ENCODE data around the gene DNASE1. TPM values are rescaled to one million over a fixed set of nuclear protein-coding genes. Genes with fewer than 3 reads are reported as not detected.

Gene DNASE1
- total RNA-seq, 1 donor from 2014 or later: 49.3 TPM

GRCh38 chr16:3695610-3696369 is 41.3 kb downstream of the DNASE1 start:
- Mint-ChIP-seq H3K4me1 (ENCODE audit: low read depth) (peaks cover 32% of the 10 kb centered on the region), H3K9me3 (ENCODE audit: low read depth) (no peaks in the 10 kb centered on the region), H3K27me3 (no peaks in the 10 kb centered on the region), H3K36me3 (ENCODE audit: insufficient read depth) (peaks cover 9% of the 10 kb centered on the region), H3K27ac (peak overlapping the region; percentile 99), H3K4me3 (ENCODE audit: low read depth) (peak overlapping the region; percentile 58)
- TF ChIP-seq CTCF (IDR thresholded peaks at IDR 0.05; ENCODE audit: unreplicated experiment): no peak
- DNase-seq (ENCODE audit: low spot score, unreplicated experiment): peak; percentile 56

GRCh38 chr16:3696425-3697218 is 42.1 kb downstream of the DNASE1 start:
- TF ChIP-seq CTCF (IDR thresholded peaks at IDR 0.05; ENCODE audit: unreplicated experiment): no peak
- H3K27ac Mint-ChIP-seq: peak overlapping the region; percentile 99
- no peaks in the 10 kb centered on the region for H3K27me3 Mint-ChIP-seq
- peaks cover 9% of the 10 kb centered on the region for H3K36me3 Mint-ChIP-seq (ENCODE audit: insufficient read depth)
- H3K4me3 Mint-ChIP-seq (ENCODE audit: low read depth): peak overlapping the region; percentile 58
- no peak for DNase-seq (ENCODE audit: low spot score, unreplicated experiment)
- H3K9me3 Mint-ChIP-seq (ENCODE audit: low read depth): no peaks in the 10 kb centered on the region
- peaks cover 34% of the 10 kb centered on the region for H3K4me1 Mint-ChIP-seq (ENCODE audit: low read depth)

DNA sequence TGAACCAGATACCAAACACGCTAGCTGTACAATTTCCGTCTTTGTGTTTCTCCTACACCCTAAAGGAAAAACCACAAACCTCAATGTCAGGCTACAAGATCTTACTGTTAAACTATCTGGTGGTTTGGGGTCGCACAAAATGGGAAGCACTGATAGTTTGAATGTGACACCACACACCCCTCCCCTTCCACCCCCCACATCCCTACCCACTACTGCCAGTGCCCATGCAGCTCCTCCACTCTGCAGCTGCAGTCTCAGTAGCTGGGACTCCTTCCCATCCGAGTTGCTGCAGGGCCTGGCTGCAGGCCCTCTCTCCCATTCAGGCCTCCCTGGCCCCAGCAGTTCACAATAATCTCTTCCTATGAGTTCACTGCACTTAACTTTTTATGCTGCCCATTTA is 44.5 kb downstream of the DNASE1 start:
- peak overlapping the region; percentile 45 for H3K27ac Mint-ChIP-seq
- no peaks in the 10 kb centered on the region for H3K9me3 Mint-ChIP-seq (ENCODE audit: low read depth)
- peaks cover 27% of the 10 kb centered on the region for H3K4me1 Mint-ChIP-seq (ENCODE audit: low read depth)
- no peak overlapping the region for H3K4me3 Mint-ChIP-seq (ENCODE audit: low read depth)
- no peak for TF ChIP-seq CTCF (IDR thresholded peaks at IDR 0.05; ENCODE audit: unreplicated experiment)
- no peak for DNase-seq (ENCODE audit: low spot score, unreplicated experiment)
- peaks cover 10% of the 10 kb centered on the region for H3K36me3 Mint-ChIP-seq (ENCODE audit: insufficient read depth)
- no peaks in the 10 kb centered on the region for H3K27me3 Mint-ChIP-seq

DNA sequence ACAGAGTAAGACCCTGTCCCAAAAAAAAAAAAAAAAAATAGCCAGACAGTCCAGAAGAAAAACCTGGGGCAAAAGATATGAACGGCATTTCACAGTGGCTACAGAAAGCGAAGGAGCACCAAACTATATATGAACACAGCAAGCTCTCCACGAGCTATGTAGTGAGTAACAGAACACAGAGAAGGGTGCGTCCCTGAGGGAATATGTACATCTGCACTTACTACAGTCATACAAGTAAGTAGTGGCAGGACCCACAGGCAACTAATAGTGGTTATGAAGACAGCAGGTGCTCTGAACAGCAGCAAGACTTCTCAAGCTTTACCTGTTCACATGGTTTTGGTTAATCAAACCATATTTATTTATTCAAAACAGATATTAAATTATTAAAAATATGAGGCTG is 47.0 kb downstream of the DNASE1 start:
- Mint-ChIP-seq H3K4me3 (ENCODE audit: low read depth) (no peak overlapping the region), H3K27ac (no peak overlapping the region), H3K4me1 (ENCODE audit: low read depth) (peaks cover 6% of the 10 kb centered on the region), H3K9me3 (ENCODE audit: low read depth) (no peaks in the 10 kb centered on the region), H3K27me3 (no peaks in the 10 kb centered on the region), H3K36me3 (ENCODE audit: insufficient read depth) (peaks cover 14% of the 10 kb centered on the region)
- DNase-seq (ENCODE audit: low spot score, unreplicated experiment): no peak
- no peak for TF ChIP-seq CTCF (IDR thresholded peaks at IDR 0.05; ENCODE audit: unreplicated experiment)

DNA sequence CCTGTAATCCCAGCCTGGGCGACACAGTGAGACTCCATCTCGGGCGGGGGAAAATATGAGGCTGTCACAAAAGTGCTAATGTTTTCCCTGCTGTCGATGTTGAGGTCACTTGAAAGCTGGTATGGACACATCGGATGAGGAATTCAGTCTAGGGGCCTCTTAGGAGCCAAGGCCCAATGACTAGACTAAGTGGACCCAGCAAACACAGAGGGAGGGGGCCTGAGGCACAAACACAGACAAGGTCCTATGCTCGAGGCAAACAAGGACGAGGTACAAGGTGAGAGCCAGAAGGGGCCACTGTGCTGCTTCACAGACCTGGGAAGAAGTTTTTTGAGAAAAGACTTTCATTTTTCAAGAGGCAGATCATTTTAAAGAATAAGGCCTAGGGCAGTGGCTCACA is 47.6 kb downstream of the DNASE1 start:
- H3K36me3 Mint-ChIP-seq (ENCODE audit: insufficient read depth): peaks cover 17% of the 10 kb centered on the region
- TF ChIP-seq CTCF (IDR thresholded peaks at IDR 0.05; ENCODE audit: unreplicated experiment): no peak
- no peak overlapping the region for H3K4me3 Mint-ChIP-seq (ENCODE audit: low read depth)
- DNase-seq (ENCODE audit: low spot score, unreplicated experiment): no peak
- no peaks in the 10 kb centered on the region for H3K9me3 Mint-ChIP-seq (ENCODE audit: low read depth)
- H3K27me3 Mint-ChIP-seq: no peaks in the 10 kb centered on the region
- H3K4me1 Mint-ChIP-seq (ENCODE audit: low read depth): peaks cover 3% of the 10 kb centered on the region
- peak overlapping the region; percentile 81 for H3K27ac Mint-ChIP-seq

Data from progenitor cell of endocrine pancreas (in vitro differentiated cells).